Measurements from ENCODE around the gene CCDC33. TPM values are rescaled to one million over a fixed set of nuclear protein-coding genes. Genes with fewer than 3 reads are reported as not detected.

The CCDC33 gene
- total RNA-seq, 1 experiment from 2014 or later = 10.6 TPM

- peak; percentile 1 for DNase-seq (ENCODE audit: low spot score)
- H3K9me3 Mint-ChIP-seq = no peaks in the 10 kb centered on the region
Measured at GRCh38 chr15:74340150-74340549, 104.0 kb downstream of the CCDC33 start.

GRCh38 chr15:74343127-74343796, 107.1 kb downstream of the CCDC33 start:
- peak; percentile 5 for DNase-seq (ENCODE audit: low spot score)
- TF ChIP-seq ETV6 (CRISPR knock-in tag; IDR thresholded peaks at IDR 0.05) (no peak), OVOL2 (CRISPR knock-in tag; IDR thresholded peaks at IDR 0.05; ENCODE audit: borderline replicate concordance) (no peak), PRDM15 (CRISPR knock-in tag; IDR thresholded peaks at IDR 0.05) (no peak), FOXJ3 (CRISPR knock-in tag; IDR thresholded peaks at IDR 0.05; ENCODE audit: borderline replicate concordance) (no peak)
- Mint-ChIP-seq H3K36me3 (no peaks in the 10 kb centered on the region), H3K27me3 (ENCODE audit: low read depth) (peaks cover 3% of the 10 kb centered on the region; the same call in 1 of the 2 replicates), H3K4me1 (peaks cover 6% of the 10 kb centered on the region), H3K4me3 (no peak overlapping the region), H3K9me3 (no peaks in the 10 kb centered on the region), H3K27ac (no peak overlapping the region)
- no peak for ATAC-seq
- ChIA-PET POLR2A (no interaction called here), CTCF (no interaction called here)

More at GRCh38 chr15:74340150-74340549, 104.0 kb downstream of the CCDC33 start:
- ChIA-PET CTCF (interaction anchor here (1.0 to 2.5 kb wide), 2 partner anchors 32 to 36 kb away, joined by 3 to 10 read pairs; no protein-coding TSS in a partner anchor), POLR2A (no interaction called here)
- H3K27ac Mint-ChIP-seq = no peak overlapping the region
- H3K4me3 Mint-ChIP-seq = no peak overlapping the region
- no peaks in the 10 kb centered on the region for H3K36me3 Mint-ChIP-seq
- peaks cover 3% of the 10 kb centered on the region; the same call in 1 of the 2 replicates for H3K27me3 Mint-ChIP-seq (ENCODE audit: low read depth)
- no peaks in the 10 kb centered on the region; the same call in 1 of the 2 replicates for H3K4me1 Mint-ChIP-seq
- ATAC-seq = no peak
- no peak for TF ChIP-seq MYBL2 (CRISPR knock-in tag; IDR thresholded peaks at IDR 0.05)
- no peak for TF ChIP-seq ZSCAN18 (CRISPR knock-in tag; IDR thresholded peaks at IDR 0.05)
- no peak for TF ChIP-seq ZNF396 (CRISPR knock-in tag; IDR thresholded peaks at IDR 0.05; ENCODE audit: borderline replicate concordance)
- no peak for TF ChIP-seq CREB1 (CRISPR knock-in tag; IDR thresholded peaks at IDR 0.05)
- TF ChIP-seq KAT7 (CRISPR knock-in tag; IDR thresholded peaks at IDR 0.05; ENCODE audit: borderline replicate concordance) = no peak
- no peak for TF ChIP-seq CDX4 (CRISPR knock-in tag; IDR thresholded peaks at IDR 0.05; ENCODE audit: borderline replicate concordance)
- TF ChIP-seq ZNF263 (CRISPR knock-in tag; IDR thresholded peaks at IDR 0.05; ENCODE audit: low read depth) = no peak
- no peak for TF ChIP-seq EMX1 (CRISPR knock-in tag; IDR thresholded peaks at IDR 0.05)
- TF ChIP-seq GABPB1 (CRISPR knock-in tag; IDR thresholded peaks at IDR 0.05) = no peak
- no peak for TF ChIP-seq ZNF512 (CRISPR knock-in tag; IDR thresholded peaks at IDR 0.05; ENCODE audit: borderline replicate concordance)
- no peak for TF ChIP-seq ZBTB21 (CRISPR knock-in tag; IDR thresholded peaks at IDR 0.05; ENCODE audit: borderline replicate concordance)
- TF ChIP-seq SMAD4 (CRISPR knock-in tag; IDR thresholded peaks at IDR 0.05) = no peak
- no peak for TF ChIP-seq ZMAT4 (CRISPR knock-in tag; IDR thresholded peaks at IDR 0.05)
- no peak for TF ChIP-seq NR3C1 (CRISPR knock-in tag; conservative IDR thresholded peaks at IDR 0.05; ENCODE audit: low read depth)
- TF ChIP-seq ETV6 (CRISPR knock-in tag; IDR thresholded peaks at IDR 0.05) = no peak
- no peak for TF ChIP-seq ZNF232 (CRISPR knock-in tag; IDR thresholded peaks at IDR 0.05)
- TF ChIP-seq FOXP1 (CRISPR knock-in tag; IDR thresholded peaks at IDR 0.05; ENCODE audit: borderline replicate concordance) = no peak

All from WTC11 (cell line).